H1 (cell line): ENCODE results near the gene EIF4E1B. TPM values are rescaled to one million over a fixed set of nuclear protein-coding genes. Genes with fewer than 3 reads are reported as not detected.

ENCODE experiments used
- MAFK ChIP-seq: IDR thresholded peaks from 2 replicates; pipeline ENCODE4 v1.6.1; 2012; ENCODE audit warnings: low read depth, mild to moderate bottlenecking, improper control_type of control experiment, low read length
- polyA plus RNA-seq, 7 experiments: library from polyadenylated mRNA; depleted of rRNA in 3 of 7; stranded (reverse) in 5 of 7; unstranded in 2 of 7; fragments of >200 nt in 5 of 7; fragments of 200-250 nt in 2 of 7; gene quantifications; 1 replicate in 5 of 7; 2 replicates in 1 of 7; 4 replicates in 1 of 7; pipeline versions ENCODE4 v1.2.1 to v1.2.3, GENCODE V29; 2011 to 2013; ENCODE audit warnings: missing spikeins in 2 of 7, mixed read lengths in 2 of 7
- total RNA-seq: library from RNA; stranded (reverse); fragmentation: NEBNext Ultra II Directional; extraction: Animal tissue kit (Norgen Biotek cat#: 25700); gene quantifications from 2 replicates; pipeline ENCODE4 v1.2.1, GENCODE V29; 2021
- TF ChIP-seq, protein P1 (sequence below): IDR thresholded peaks from 2 replicates; pipeline ENCODE4 v1.6.1; 2011; ENCODE audit warnings: low read length, improper control_type of control experiment

The EIF4E1B gene
- total and polyA plus RNA-seq, 2 of the 8 experiments (the other 6 are each of a cell fraction or from before 2014, with no cell fraction given): 0.97 to 1.3 TPM

DNA sequence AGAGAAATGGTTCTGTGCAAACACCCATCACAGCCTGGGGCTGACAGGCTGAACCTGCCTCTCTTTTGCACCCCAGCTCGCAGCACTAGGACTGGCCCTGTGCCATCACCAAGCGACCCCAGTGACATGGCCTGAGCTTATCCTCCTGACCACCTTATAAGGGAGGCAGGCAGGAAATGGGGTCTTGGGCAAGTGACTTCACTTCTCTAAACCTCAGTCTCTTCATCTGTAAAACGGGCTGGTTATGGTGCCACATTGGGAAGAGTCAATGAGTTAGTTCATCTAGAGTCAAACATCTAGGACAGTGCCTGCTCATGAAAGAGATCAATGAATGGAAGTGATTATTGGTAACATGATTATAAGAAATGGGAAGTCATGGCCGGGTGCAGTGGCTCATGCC lies 6.3 kb upstream of the EIF4E1B start (continued):
- TF ChIP-seq, protein P1, sequence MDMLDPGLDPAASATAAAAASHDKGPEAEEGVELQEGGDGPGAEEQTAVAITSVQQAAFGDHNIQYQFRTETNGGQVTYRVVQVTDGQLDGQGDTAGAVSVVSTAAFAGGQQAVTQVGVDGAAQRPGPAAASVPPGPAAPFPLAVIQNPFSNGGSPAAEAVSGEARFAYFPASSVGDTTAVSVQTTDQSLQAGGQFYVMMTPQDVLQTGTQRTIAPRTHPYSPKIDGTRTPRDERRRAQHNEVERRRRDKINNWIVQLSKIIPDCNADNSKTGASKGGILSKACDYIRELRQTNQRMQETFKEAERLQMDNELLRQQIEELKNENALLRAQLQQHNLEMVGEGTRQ: no peak
- TF ChIP-seq MAFK: no peak
